GM23338 (cell line): Measurements from ENCODE around the gene ZNRF1. TPM values are rescaled to one million over a fixed set of nuclear protein-coding genes. Genes with fewer than 3 reads are reported as not detected.

Source experiments
- ATAC-seq: fragments of 200-7000 bp; cut with Tn5 transposase; 3 replicates; pipeline ENCODE4 v1.9.1; 2020
- DNase-seq: peaks from one replicate; pipeline ENCODE4 v3.0.0-alpha.2; 2015; ENCODE audit warnings: low spot score
- H2AFZ ChIP-seq: fragments of 200-600 bp; sonication (generic); 2 replicates; pipeline ENCODE4 v1.8.0; 2016; ENCODE audit warnings: antibody characterized with exemption, mild to moderate bottlenecking, moderate library complexity
- H3F3A ChIP-seq: fragments of 200-600 bp; sonication (generic); replicated peaks from 2 replicates; pipeline ENCODE4 v1.8.0; 2017; ENCODE audit warnings: antibody characterized with exemption, mixed run types, low read depth
- H3K27ac ChIP-seq: fragments of 200-600 bp; sonication (generic); 2 replicates; pipeline ENCODE4 v1.6.1; 2016; ENCODE audit warnings: low read depth
- H3K27me3 ChIP-seq: fragments of 200-600 bp; sonication (generic); 2 replicates; pipeline ENCODE4 v1.8.0; 2016; ENCODE audit warnings: mild to moderate bottlenecking, mixed run types, moderate library complexity; ENCODE audit not compliant: insufficient read depth
- H3K36me3 ChIP-seq: fragments of 200-600 bp; sonication (generic); 2 replicates; pipeline ENCODE4 v1.8.0; 2016; ENCODE audit warnings: mild to moderate bottlenecking; ENCODE audit not compliant: insufficient read depth
- H3K4me1 ChIP-seq: fragments of 200-600 bp; sonication (generic); 2 replicates; pipeline ENCODE4 v1.8.0; 2016; ENCODE audit warnings: mild to moderate bottlenecking, moderate library complexity; ENCODE audit not compliant: insufficient read depth
- H3K4me2 ChIP-seq: fragments of 200-600 bp; sonication (generic); 2 replicates; pipeline ENCODE4 v1.7.1; 2017; ENCODE audit warnings: mixed run types
- H3K4me3 ChIP-seq: fragments of 200-600 bp; sonication (generic); 2 replicates; pipeline ENCODE4 v1.6.1; 2016; ENCODE audit warnings: mixed run types
- H3K79me2 ChIP-seq: fragments of 200-600 bp; sonication (generic); replicated peaks from 2 replicates; pipeline ENCODE4 v1.8.0; 2017; ENCODE audit warnings: mild to moderate bottlenecking; ENCODE audit not compliant: insufficient read depth
- H3K9me2 ChIP-seq: fragments of 200-600 bp; sonication (generic); 2 replicates; pipeline ENCODE4 v1.8.0; 2017; ENCODE audit not compliant: insufficient read depth
- H4K20me1 ChIP-seq: fragments of 200-600 bp; sonication (generic); replicated peaks from 2 replicates; pipeline ENCODE4 v1.8.0; 2017; ENCODE audit warnings: mild to moderate bottlenecking; ENCODE audit not compliant: insufficient read depth
- H3K27ac Mint-ChIP-seq: 2 replicates; pipeline ENCODE4 v1.8.0; 2020; ENCODE audit warnings: inconsistent platforms, mild to moderate bottlenecking, moderate library complexity, mixed read lengths
- H3K27me3 Mint-ChIP-seq: 3 replicates; pipeline ENCODE4 v1.8.0; 2022; ENCODE audit warnings: low read depth, mild to moderate bottlenecking, moderate library complexity, mixed read lengths, inconsistent platforms; ENCODE audit not compliant: insufficient read depth, poor library complexity
- H3K36me3 Mint-ChIP-seq: 3 replicates; pipeline ENCODE4 v1.8.0; 2021; ENCODE audit warnings: low read depth, mild to moderate bottlenecking, inconsistent platforms, moderate library complexity, mixed read lengths
- H3K4me1 Mint-ChIP-seq: 3 replicates; pipeline ENCODE4 v1.8.0; 2020; ENCODE audit warnings: mild to moderate bottlenecking, inconsistent platforms, mixed read lengths
- H3K4me3 Mint-ChIP-seq: 3 replicates; pipeline ENCODE4 v1.8.0; 2021; ENCODE audit warnings: moderate library complexity, mild to moderate bottlenecking, inconsistent platforms, mixed read lengths
- H3K9me3 Mint-ChIP-seq: 3 replicates; pipeline ENCODE4 v1.8.0; 2020; ENCODE audit warnings: moderate library complexity, mild to moderate bottlenecking, inconsistent platforms, mixed read lengths
- CREB1 ChIP-seq: fragments of 250-450 bp; sonication (Bioruptor Pico); IDR thresholded peaks from 2 replicates; pipeline ENCODE4 v1.5.0; 2020; ENCODE audit warnings: low read depth, mild to moderate bottlenecking, moderate library complexity
- CTCF ChIP-seq, 2 experiments: fragments of 200-600 bp in 1 of 2; sonication (generic) in 1 of 2; conservative IDR thresholded peaks; 2 replicates each; pipeline versions ENCODE4 v1.5.1 to v1.6.1; 2016 to 2017; ENCODE audit warnings: antibody characterized with exemption in 2 of 2, low read depth in 2 of 2, mild to moderate bottlenecking in 2 of 2, moderate library complexity in 1 of 2
- EZH2 ChIP-seq: fragments of 200-600 bp; sonication (generic); IDR thresholded peaks from one replicate; pipeline ENCODE4 v1.8.0; 2017; ENCODE audit warnings: antibody characterized with exemption, mild to moderate bottlenecking, low read depth; ENCODE audit not compliant: unreplicated experiment
- EZH2phosphoT487 ChIP-seq: fragments of 200-600 bp; sonication (generic); IDR thresholded peaks from one replicate; pipeline ENCODE4 v1.8.1; 2018; ENCODE audit warnings: antibody characterized with exemption; ENCODE audit not compliant: unreplicated experiment
- JUNB ChIP-seq: IDR thresholded peaks from one replicate; pipeline ENCODE4 v1.6.1; 2016; ENCODE audit warnings: antibody characterized with exemption; ENCODE audit not compliant: unreplicated experiment
- NANOG ChIP-seq: IDR thresholded peaks from 2 replicates; pipeline ENCODE4 v1.6.1; 2016; ENCODE audit warnings: antibody characterized with exemption, borderline replicate concordance
- POLR2AphosphoS5 ChIP-seq: IDR thresholded peaks from 2 replicates; pipeline ENCODE4 v1.6.1; 2016; ENCODE audit warnings: antibody characterized with exemption, low read depth
- REST ChIP-seq: IDR thresholded peaks from one replicate; pipeline ENCODE4 v1.6.1; 2018; ENCODE audit warnings: antibody characterized with exemption; ENCODE audit not compliant: unreplicated experiment
- STAT1 ChIP-seq: IDR thresholded peaks from one replicate; pipeline ENCODE4 v1.6.1; 2016; ENCODE audit warnings: antibody characterized with exemption; ENCODE audit not compliant: unreplicated experiment
- ZNF114 ChIP-seq: fragments of 250-450 bp; sonication (Bioruptor Pico); IDR thresholded peaks from 2 replicates; pipeline ENCODE4 v1.5.0; 2020; ENCODE audit warnings: mild to moderate bottlenecking, moderate library complexity
- ZNF331 ChIP-seq: fragments of 250-450 bp; sonication (Bioruptor Pico); IDR thresholded peaks from 2 replicates; pipeline ENCODE4 v1.5.0; 2020; ENCODE audit warnings: low read depth, mild to moderate bottlenecking, moderate library complexity
- ZNF462 ChIP-seq: fragments of 250-450 bp; sonication (Bioruptor Pico); IDR thresholded peaks from 2 replicates; pipeline ENCODE4 v1.5.0; 2020; ENCODE audit warnings: mild to moderate bottlenecking, moderate library complexity
- polyA plus RNA-seq: library from polyadenylated mRNA; unstranded; fragments of >200 nt; fragmentation: Nextera tagmentation; extraction: Ambion mirVana; gene quantifications from 2 replicates; pipeline ENCODE4 v1.2.1, GENCODE V29; 2016
- total RNA-seq: library from RNA; depleted of rRNA; stranded (reverse); fragments of >200 nt; shearing (Covaris generic); gene quantifications from 2 replicates; pipeline ENCODE4 v1.2.3, GENCODE V29; 2014
- TF ChIP-seq, protein P1 (sequence below): IDR thresholded peaks from 2 replicates; pipeline ENCODE4 v1.6.1; 2016; ENCODE audit warnings: antibody characterized with exemption

Gene ZNRF1
- total and polyA plus RNA-seq, 2 experiments from 2014 or later, result 22.4 to 42.1 TPM

- H3K36me3 Mint-ChIP-seq, result no peaks in the 10 kb centered on the region
- H3K36me3 ChIP-seq, result no peaks in the 10 kb centered on the region
- no peak overlapping the region for H3K4me2 ChIP-seq
- peaks cover 28% of the 10 kb centered on the region for H3K79me2 ChIP-seq
- H3K27ac Mint-ChIP-seq, result no peak overlapping the region
- no peaks in the 10 kb centered on the region for H3K9me2 ChIP-seq
- no peak for DNase-seq
- no peak for TF ChIP-seq CTCF (conservative IDR thresholded peaks at IDR 0.05; ENCODE audit: low read depth in 2 of 2)
- no peak for TF ChIP-seq CREB1
- no peak for TF ChIP-seq REST
- no peak for TF ChIP-seq ZNF462 (CRISPR knock-in tag)
- no peak for TF ChIP-seq ZNF331 (CRISPR knock-in tag)
- no peak for TF ChIP-seq EZH2
- no peak for TF ChIP-seq POLR2AphosphoS5
- TF ChIP-seq STAT1, result no peak
- no peak for TF ChIP-seq NANOG
- TF ChIP-seq, protein P1, sequence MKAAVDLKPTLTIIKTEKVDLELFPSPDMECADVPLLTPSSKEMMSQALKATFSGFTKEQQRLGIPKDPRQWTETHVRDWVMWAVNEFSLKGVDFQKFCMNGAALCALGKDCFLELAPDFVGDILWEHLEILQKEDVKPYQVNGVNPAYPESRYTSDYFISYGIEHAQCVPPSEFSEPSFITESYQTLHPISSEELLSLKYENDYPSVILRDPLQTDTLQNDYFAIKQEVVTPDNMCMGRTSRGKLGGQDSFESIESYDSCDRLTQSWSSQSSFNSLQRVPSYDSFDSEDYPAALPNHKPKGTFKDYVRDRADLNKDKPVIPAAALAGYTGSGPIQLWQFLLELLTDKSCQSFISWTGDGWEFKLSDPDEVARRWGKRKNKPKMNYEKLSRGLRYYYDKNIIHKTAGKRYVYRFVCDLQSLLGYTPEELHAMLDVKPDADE, result no peak
- no peak for TF ChIP-seq EZH2phosphoT487
- no peak for TF ChIP-seq JUNB
- no peak for TF ChIP-seq ZNF114 (CRISPR knock-in tag)
- H3K27ac ChIP-seq, result no peak overlapping the region
- H3K4me3 ChIP-seq, result no peak overlapping the region
- H3K4me3 Mint-ChIP-seq, result no peak overlapping the region
- H3F3A ChIP-seq, result peaks cover 10% of the 10 kb centered on the region
- no peak for ATAC-seq
- H3K27me3 ChIP-seq, result peaks cover 8% of the 10 kb centered on the region
- peaks cover 32% of the 10 kb centered on the region for H3K4me1 Mint-ChIP-seq
- H3K27me3 Mint-ChIP-seq, result peaks cover 21% of the 10 kb centered on the region
- H4K20me1 ChIP-seq, result peaks cover 21% of the 10 kb centered on the region
- H3K4me1 ChIP-seq, result peaks cover 24% of the 10 kb centered on the region
- peak overlapping the region; percentile 84; the same call in 1 of the 2 replicates for H2AFZ ChIP-seq
- no peaks in the 10 kb centered on the region for H3K9me3 Mint-ChIP-seq
These were observed 1.8 kb upstream of the ZNRF1 start for GRCh38 chr16:74997042-74997491.
